NB4 (cell line): ENCODE results near the gene PLA2G4F.

Source experiments
- POLR2A ChIP-seq: IDR thresholded peaks from 2 replicates; pipeline ENCODE4 v1.6.1; 2011; ENCODE audit warnings: mild to moderate bottlenecking; ENCODE audit not compliant: insufficient read length; ENCODE audit errors: extremely low read depth
- TF ChIP-seq, protein P1 (sequence below): IDR thresholded peaks from one replicate; pipeline ENCODE4 v1.5.1; 2012; ENCODE audit warnings: low read depth, low read length

DNA sequence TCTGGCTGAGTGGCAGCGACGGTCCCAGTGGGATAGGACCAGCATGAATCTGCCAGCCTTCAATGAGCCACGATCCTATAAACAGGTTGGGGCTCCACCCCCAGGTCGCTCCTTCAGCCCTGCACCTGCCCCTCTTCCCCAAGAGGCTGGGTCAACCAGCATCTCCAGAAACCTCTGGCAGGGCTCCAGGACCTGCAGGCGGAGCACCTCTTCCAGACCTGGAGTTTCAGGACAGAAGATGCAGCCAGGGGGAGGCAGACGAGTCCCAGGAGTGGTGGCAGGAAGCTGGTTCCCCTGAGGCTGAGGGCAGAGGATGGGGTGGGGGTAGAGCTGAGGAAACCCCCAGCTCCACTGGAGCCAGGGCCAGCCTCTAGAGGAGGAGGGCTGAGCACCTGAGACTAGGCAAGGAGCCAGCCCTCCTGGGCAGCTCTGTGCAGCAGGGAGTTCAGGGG lies 61.9 kb downstream of the PLA2G4F start, which contains the start of gene PLA2G4D:
- TF ChIP-seq, protein P1, sequence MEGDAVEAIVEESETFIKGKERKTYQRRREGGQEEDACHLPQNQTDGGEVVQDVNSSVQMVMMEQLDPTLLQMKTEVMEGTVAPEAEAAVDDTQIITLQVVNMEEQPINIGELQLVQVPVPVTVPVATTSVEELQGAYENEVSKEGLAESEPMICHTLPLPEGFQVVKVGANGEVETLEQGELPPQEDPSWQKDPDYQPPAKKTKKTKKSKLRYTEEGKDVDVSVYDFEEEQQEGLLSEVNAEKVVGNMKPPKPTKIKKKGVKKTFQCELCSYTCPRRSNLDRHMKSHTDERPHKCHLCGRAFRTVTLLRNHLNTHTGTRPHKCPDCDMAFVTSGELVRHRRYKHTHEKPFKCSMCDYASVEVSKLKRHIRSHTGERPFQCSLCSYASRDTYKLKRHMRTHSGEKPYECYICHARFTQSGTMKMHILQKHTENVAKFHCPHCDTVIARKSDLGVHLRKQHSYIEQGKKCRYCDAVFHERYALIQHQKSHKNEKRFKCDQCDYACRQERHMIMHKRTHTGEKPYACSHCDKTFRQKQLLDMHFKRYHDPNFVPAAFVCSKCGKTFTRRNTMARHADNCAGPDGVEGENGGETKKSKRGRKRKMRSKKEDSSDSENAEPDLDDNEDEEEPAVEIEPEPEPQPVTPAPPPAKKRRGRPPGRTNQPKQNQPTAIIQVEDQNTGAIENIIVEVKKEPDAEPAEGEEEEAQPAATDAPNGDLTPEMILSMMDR: no peak
- TF ChIP-seq POLR2A: no peak
